Caco-2 (cell line): ENCODE measurements around the gene MRPS35. TPM values are rescaled to one million over a fixed set of nuclear protein-coding genes. Genes with fewer than 3 reads are reported as not detected.

Experiments
- BruUV-seq: library from RNA; stranded (reverse); fragments of 400-500 nt; replicated peaks from 2 replicates; lab custom pipeline; 2021; lab: Mats Ljungman, UMichigan
- CTCF ChIA-PET: fragments of 300-600 bp; sonication (Branson Sonifier 250); formaldehyde crosslinking; loops from one replicate; lab custom pipeline; 2022; ENCODE audit warnings: antibody characterized with exemption; lab: Charles Lee
- POLR2A ChIA-PET: fragments of 300-600 bp; sonication (Branson Sonifier 250); formaldehyde crosslinking; loops from one replicate; lab custom pipeline; 2022; ENCODE audit warnings: antibody characterized with exemption; lab: Charles Lee
- DNase-seq, 2 experiments: peaks; one replicate each; pipeline versions ENCODE4 v3.0.0 to v3.0.0-alpha.2; 2020 to 2022
- H3K27me3 ChIP-seq: replicated peaks from 2 replicates; pipeline ENCODE4 v1.6.0; 2011; ENCODE audit warnings: low read length; ENCODE audit not compliant: control insufficient read depth, insufficient read depth
- H3K36me3 ChIP-seq: 2 replicates; pipeline ENCODE4 v1.5.1; 2011; ENCODE audit warnings: low read length; ENCODE audit not compliant: control insufficient read depth, insufficient read depth
- H3K4me1 ChIP-seq: fragments of 250-450 bp; sonication (Bioruptor Pico); 2 replicates; pipeline ENCODE4 v1.5.1; 2020; ENCODE audit warnings: mild to moderate bottlenecking
- H3K4me3 ChIP-seq: 2 replicates; pipeline ENCODE4 v1.5.1; 2011; ENCODE audit warnings: low read depth, mild to moderate bottlenecking, control low read depth, low read length
- H3K9me3 ChIP-seq: fragments of 250-450 bp; sonication (Bioruptor Pico); 2 replicates; pipeline ENCODE4 v1.5.1; 2020; ENCODE audit warnings: mild to moderate bottlenecking, moderate library complexity
- H3K27ac Mint-ChIP-seq: one replicate; pipeline ENCODE4 v1.8.0; 2022; ENCODE audit warnings: mixed read lengths; ENCODE audit not compliant: unreplicated experiment
- H3K27me3 Mint-ChIP-seq: one replicate; pipeline ENCODE4 v1.8.0; 2022; ENCODE audit warnings: mixed read lengths; ENCODE audit not compliant: insufficient read depth, unreplicated experiment
- H3K36me3 Mint-ChIP-seq: one replicate; pipeline ENCODE4 v1.8.0; 2022; ENCODE audit warnings: mild to moderate bottlenecking, mixed read lengths; ENCODE audit not compliant: insufficient read depth, unreplicated experiment
- H3K4me1 Mint-ChIP-seq: one replicate; pipeline ENCODE4 v1.8.0; 2022; ENCODE audit warnings: low read depth, mixed read lengths; ENCODE audit not compliant: unreplicated experiment
- H3K4me3 Mint-ChIP-seq: one replicate; pipeline ENCODE4 v1.8.0; 2022; ENCODE audit warnings: mild to moderate bottlenecking, moderate library complexity, mixed read lengths; ENCODE audit not compliant: unreplicated experiment
- H3K9me3 Mint-ChIP-seq: one replicate; pipeline ENCODE4 v1.8.0; 2022; ENCODE audit warnings: mixed read lengths; ENCODE audit not compliant: unreplicated experiment
- intact Hi-C: fragments of 100-400 bp; cut with micrococcal nuclease; formaldehyde crosslinking; loops from one replicate; pipeline ENCODE4 v1.10.0; 2022; ENCODE audit not compliant: unreplicated experiment
- total RNA-seq: library from RNA; stranded (reverse); gene quantifications from 2 replicates; pipeline ENCODE4 v1.2.3, GENCODE V29; 2022
- TF ChIP-seq, protein P1 (sequence below), 2 experiments: fragments of 200-600 bp in 1 of 2; IDR thresholded peaks; 1 replicate in 1 of 2; 2 replicates in 1 of 2; pipeline versions ENCODE4 v1.5.1 to v1.8.0; 2011 to 2022; ENCODE audit warnings: antibody characterized with exemption in 1 of 2, control low read depth in 1 of 2, inconsistent platforms in 1 of 2, low read depth in 1 of 2, low read length in 1 of 2, mild to moderate bottlenecking in 1 of 2, moderate library complexity in 1 of 2; ENCODE audit not compliant: insufficient read depth in 1 of 2, severe bottlenecking in 1 of 2, unreplicated experiment in 1 of 2

The MRPS35 gene
- total RNA-seq, 1 experiment from 2014 or later: 135 TPM

DNA sequence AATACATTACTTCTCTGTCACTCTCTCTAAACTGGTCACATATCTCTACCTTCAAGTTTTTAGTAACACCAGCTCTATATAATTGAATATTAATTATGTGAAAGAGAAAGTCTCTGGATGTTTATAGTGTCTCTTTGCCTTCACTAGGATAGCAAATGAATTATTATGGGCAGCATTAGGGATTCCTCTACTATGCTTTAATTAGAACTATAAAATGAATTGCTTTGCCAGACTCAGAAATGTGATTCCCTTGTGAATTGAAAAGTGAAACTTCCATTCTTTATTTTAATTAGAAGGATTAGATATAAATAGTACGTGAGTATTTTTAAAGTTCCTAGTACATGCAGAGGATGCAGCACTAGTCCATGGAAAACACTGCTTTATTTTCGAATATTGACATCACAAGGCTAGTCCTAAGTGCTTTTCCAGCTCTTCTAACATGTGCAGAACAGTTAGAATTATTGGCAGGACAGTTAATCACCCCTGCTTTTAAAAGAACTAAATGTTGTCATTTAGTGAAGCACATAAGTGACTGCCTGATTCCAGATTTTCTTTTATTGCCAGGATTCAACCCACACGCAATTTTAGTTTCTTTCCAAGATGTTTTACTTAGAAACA lies 37.4 kb upstream of the MRPS35 start:
- H3K27me3 Mint-ChIP-seq: no peaks in the 10 kb centered on the region
- Histone ChIP-seq H3K4me1 (no peaks in the 10 kb centered on the region), H3K36me3 (no peaks in the 10 kb centered on the region), H3K9me3 (no peaks in the 10 kb centered on the region), H3K27me3 (no peaks in the 10 kb centered on the region), H3K4me3 (no peak overlapping the region)
- DNase-seq: no peak
- H3K36me3 Mint-ChIP-seq: peaks cover 72% of the 10 kb centered on the region
- BruUV-seq: no TSS peak
- no peak overlapping the region for H3K27ac Mint-ChIP-seq
- no peaks in the 10 kb centered on the region for H3K4me1 Mint-ChIP-seq
- no peak overlapping the region for H3K4me3 Mint-ChIP-seq
- ChIA-PET POLR2A (no interaction called here), CTCF (no interaction called here)
- TF ChIP-seq, protein P1, sequence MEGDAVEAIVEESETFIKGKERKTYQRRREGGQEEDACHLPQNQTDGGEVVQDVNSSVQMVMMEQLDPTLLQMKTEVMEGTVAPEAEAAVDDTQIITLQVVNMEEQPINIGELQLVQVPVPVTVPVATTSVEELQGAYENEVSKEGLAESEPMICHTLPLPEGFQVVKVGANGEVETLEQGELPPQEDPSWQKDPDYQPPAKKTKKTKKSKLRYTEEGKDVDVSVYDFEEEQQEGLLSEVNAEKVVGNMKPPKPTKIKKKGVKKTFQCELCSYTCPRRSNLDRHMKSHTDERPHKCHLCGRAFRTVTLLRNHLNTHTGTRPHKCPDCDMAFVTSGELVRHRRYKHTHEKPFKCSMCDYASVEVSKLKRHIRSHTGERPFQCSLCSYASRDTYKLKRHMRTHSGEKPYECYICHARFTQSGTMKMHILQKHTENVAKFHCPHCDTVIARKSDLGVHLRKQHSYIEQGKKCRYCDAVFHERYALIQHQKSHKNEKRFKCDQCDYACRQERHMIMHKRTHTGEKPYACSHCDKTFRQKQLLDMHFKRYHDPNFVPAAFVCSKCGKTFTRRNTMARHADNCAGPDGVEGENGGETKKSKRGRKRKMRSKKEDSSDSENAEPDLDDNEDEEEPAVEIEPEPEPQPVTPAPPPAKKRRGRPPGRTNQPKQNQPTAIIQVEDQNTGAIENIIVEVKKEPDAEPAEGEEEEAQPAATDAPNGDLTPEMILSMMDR (IDR thresholded peaks at IDR 0.05; ENCODE audit: insufficient read depth in 1 of 2, low read depth in 1 of 2, low read length in 1 of 2, severe bottlenecking in 1 of 2, unreplicated experiment in 1 of 2): no peak
- intact Hi-C loops: no loop called here
- no peaks in the 10 kb centered on the region for H3K9me3 Mint-ChIP-seq

DNA sequence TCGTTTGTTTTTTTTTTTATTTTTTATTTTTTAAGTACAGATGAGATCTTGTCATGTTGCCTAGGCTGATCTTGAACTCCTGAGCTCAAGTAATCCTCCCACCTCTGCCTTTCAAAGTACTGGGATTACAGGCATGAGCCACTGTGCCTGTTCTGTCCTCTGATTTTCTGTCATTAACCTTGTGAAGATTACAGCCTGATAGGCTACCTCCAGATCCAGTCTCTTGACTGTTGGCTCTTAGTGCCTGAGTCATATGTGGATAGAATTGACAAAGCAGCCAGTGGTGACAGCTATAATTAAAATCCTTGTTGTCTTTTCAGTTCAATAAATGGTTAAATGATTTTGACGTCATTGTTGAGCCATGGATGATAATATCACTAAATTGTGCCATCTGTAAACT lies 35.6 kb upstream of the MRPS35 start:
- Mint-ChIP-seq H3K4me1 (no peaks in the 10 kb centered on the region), H3K9me3 (no peaks in the 10 kb centered on the region), H3K27me3 (no peaks in the 10 kb centered on the region), H3K36me3 (peaks cover 80% of the 10 kb centered on the region), H3K27ac (no peak overlapping the region), H3K4me3 (no peak overlapping the region)
- Histone ChIP-seq H3K4me1 (no peaks in the 10 kb centered on the region), H3K9me3 (no peaks in the 10 kb centered on the region), H3K27me3 (no peaks in the 10 kb centered on the region), H3K36me3 (no peaks in the 10 kb centered on the region), H3K4me3 (no peak overlapping the region)
- intact Hi-C loops: no loop called here
- ChIA-PET POLR2A (no interaction called here), CTCF (no interaction called here)
- DNase-seq: no peak
- no TSS peak for BruUV-seq
- TF ChIP-seq, protein P1 (IDR thresholded peaks at IDR 0.05; ENCODE audit: insufficient read depth in 1 of 2, low read depth in 1 of 2, low read length in 1 of 2, severe bottlenecking in 1 of 2, unreplicated experiment in 1 of 2): no peak

DNA sequence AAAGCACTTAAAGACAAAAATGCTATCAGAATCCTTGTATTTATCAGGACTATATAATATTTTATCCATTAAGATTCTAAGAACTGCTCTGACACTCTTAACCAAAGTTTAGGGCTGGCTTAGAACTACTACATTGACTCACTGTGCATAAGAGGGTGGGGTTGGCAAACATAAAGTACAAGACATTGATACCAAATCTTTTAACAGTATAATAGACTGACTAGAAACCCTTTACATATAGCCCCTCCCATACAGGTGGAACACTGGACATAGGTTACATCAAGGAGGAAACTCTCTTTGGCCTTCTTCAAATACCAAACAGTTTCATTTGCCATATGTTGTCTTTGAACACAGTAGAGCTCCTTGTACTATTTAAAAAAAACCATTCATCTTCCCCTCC lies 30.0 kb upstream of the MRPS35 start:
- no peaks in the 10 kb centered on the region for H3K27me3 Mint-ChIP-seq
- POLR2A ChIA-PET: no interaction called here
- no TSS peak for BruUV-seq
- no peaks in the 10 kb centered on the region for H3K9me3 Mint-ChIP-seq
- H3K4me1 Mint-ChIP-seq: peaks cover 5% of the 10 kb centered on the region
- H3K27ac Mint-ChIP-seq: no peak overlapping the region
- intact Hi-C loops: no loop called here
- DNase-seq: no peak
- Histone ChIP-seq H3K27me3 (no peaks in the 10 kb centered on the region), H3K4me1 (peaks cover 5% of the 10 kb centered on the region; the same call in 1 of the 2 replicates), H3K9me3 (no peaks in the 10 kb centered on the region), H3K36me3 (peaks cover 3% of the 10 kb centered on the region; the same call in 1 of the 2 replicates), H3K4me3 (no peak overlapping the region)
- peaks cover 79% of the 10 kb centered on the region for H3K36me3 Mint-ChIP-seq
- CTCF ChIA-PET: no interaction called here
- TF ChIP-seq, protein P1 (IDR thresholded peaks at IDR 0.05; ENCODE audit: insufficient read depth in 1 of 2, low read depth in 1 of 2, low read length in 1 of 2, severe bottlenecking in 1 of 2, unreplicated experiment in 1 of 2): no peak
- no peak overlapping the region for H3K4me3 Mint-ChIP-seq
